GM23338 (cell line): ENCODE data around the gene PTPRN2. TPM values are rescaled to one million over a fixed set of nuclear protein-coding genes. Genes with fewer than 3 reads are reported as not detected.

Source experiments
- ATAC-seq: fragments of 200-7000 bp; cut with Tn5 transposase; 3 replicates; pipeline ENCODE4 v1.9.1; 2020
- DNase-seq: peaks from one replicate; pipeline ENCODE4 v3.0.0-alpha.2; 2015; ENCODE audit warnings: low spot score
- H2AFZ ChIP-seq: fragments of 200-600 bp; sonication (generic); 2 replicates; pipeline ENCODE4 v1.8.0; 2016; ENCODE audit warnings: antibody characterized with exemption, mild to moderate bottlenecking, moderate library complexity
- H3F3A ChIP-seq: fragments of 200-600 bp; sonication (generic); replicated peaks from 2 replicates; pipeline ENCODE4 v1.8.0; 2017; ENCODE audit warnings: antibody characterized with exemption, mixed run types, low read depth
- H3K27ac ChIP-seq: fragments of 200-600 bp; sonication (generic); 2 replicates; pipeline ENCODE4 v1.6.1; 2016; ENCODE audit warnings: low read depth
- H3K27me3 ChIP-seq: fragments of 200-600 bp; sonication (generic); 2 replicates; pipeline ENCODE4 v1.8.0; 2016; ENCODE audit warnings: mild to moderate bottlenecking, mixed run types, moderate library complexity; ENCODE audit not compliant: insufficient read depth
- H3K36me3 ChIP-seq: fragments of 200-600 bp; sonication (generic); 2 replicates; pipeline ENCODE4 v1.8.0; 2016; ENCODE audit warnings: mild to moderate bottlenecking; ENCODE audit not compliant: insufficient read depth
- H3K4me1 ChIP-seq: fragments of 200-600 bp; sonication (generic); 2 replicates; pipeline ENCODE4 v1.8.0; 2016; ENCODE audit warnings: mild to moderate bottlenecking, moderate library complexity; ENCODE audit not compliant: insufficient read depth
- H3K4me2 ChIP-seq: fragments of 200-600 bp; sonication (generic); 2 replicates; pipeline ENCODE4 v1.7.1; 2017; ENCODE audit warnings: mixed run types
- H3K4me3 ChIP-seq: fragments of 200-600 bp; sonication (generic); 2 replicates; pipeline ENCODE4 v1.6.1; 2016; ENCODE audit warnings: mixed run types
- H3K79me2 ChIP-seq: fragments of 200-600 bp; sonication (generic); replicated peaks from 2 replicates; pipeline ENCODE4 v1.8.0; 2017; ENCODE audit warnings: mild to moderate bottlenecking; ENCODE audit not compliant: insufficient read depth
- H3K9me2 ChIP-seq: fragments of 200-600 bp; sonication (generic); 2 replicates; pipeline ENCODE4 v1.8.0; 2017; ENCODE audit not compliant: insufficient read depth
- H4K20me1 ChIP-seq: fragments of 200-600 bp; sonication (generic); replicated peaks from 2 replicates; pipeline ENCODE4 v1.8.0; 2017; ENCODE audit warnings: mild to moderate bottlenecking; ENCODE audit not compliant: insufficient read depth
- H3K27ac Mint-ChIP-seq: 2 replicates; pipeline ENCODE4 v1.8.0; 2020; ENCODE audit warnings: inconsistent platforms, mild to moderate bottlenecking, moderate library complexity, mixed read lengths
- H3K27me3 Mint-ChIP-seq: 3 replicates; pipeline ENCODE4 v1.8.0; 2022; ENCODE audit warnings: low read depth, mild to moderate bottlenecking, moderate library complexity, mixed read lengths, inconsistent platforms; ENCODE audit not compliant: insufficient read depth, poor library complexity
- H3K36me3 Mint-ChIP-seq: 3 replicates; pipeline ENCODE4 v1.8.0; 2021; ENCODE audit warnings: low read depth, mild to moderate bottlenecking, inconsistent platforms, moderate library complexity, mixed read lengths
- H3K4me1 Mint-ChIP-seq: 3 replicates; pipeline ENCODE4 v1.8.0; 2020; ENCODE audit warnings: mild to moderate bottlenecking, inconsistent platforms, mixed read lengths
- H3K4me3 Mint-ChIP-seq: 3 replicates; pipeline ENCODE4 v1.8.0; 2021; ENCODE audit warnings: moderate library complexity, mild to moderate bottlenecking, inconsistent platforms, mixed read lengths
- H3K9me3 Mint-ChIP-seq: 3 replicates; pipeline ENCODE4 v1.8.0; 2020; ENCODE audit warnings: moderate library complexity, mild to moderate bottlenecking, inconsistent platforms, mixed read lengths
- CREB1 ChIP-seq: fragments of 250-450 bp; sonication (Bioruptor Pico); IDR thresholded peaks from 2 replicates; pipeline ENCODE4 v1.5.0; 2020; ENCODE audit warnings: low read depth, mild to moderate bottlenecking, moderate library complexity
- EZH2 ChIP-seq: fragments of 200-600 bp; sonication (generic); IDR thresholded peaks from one replicate; pipeline ENCODE4 v1.8.0; 2017; ENCODE audit warnings: antibody characterized with exemption, mild to moderate bottlenecking, low read depth; ENCODE audit not compliant: unreplicated experiment
- EZH2phosphoT487 ChIP-seq: fragments of 200-600 bp; sonication (generic); IDR thresholded peaks from one replicate; pipeline ENCODE4 v1.8.1; 2018; ENCODE audit warnings: antibody characterized with exemption; ENCODE audit not compliant: unreplicated experiment
- JUNB ChIP-seq: IDR thresholded peaks from one replicate; pipeline ENCODE4 v1.6.1; 2016; ENCODE audit warnings: antibody characterized with exemption; ENCODE audit not compliant: unreplicated experiment
- NANOG ChIP-seq: IDR thresholded peaks from 2 replicates; pipeline ENCODE4 v1.6.1; 2016; ENCODE audit warnings: antibody characterized with exemption, borderline replicate concordance
- POLR2AphosphoS5 ChIP-seq: IDR thresholded peaks from 2 replicates; pipeline ENCODE4 v1.6.1; 2016; ENCODE audit warnings: antibody characterized with exemption, low read depth
- STAT1 ChIP-seq: IDR thresholded peaks from one replicate; pipeline ENCODE4 v1.6.1; 2016; ENCODE audit warnings: antibody characterized with exemption; ENCODE audit not compliant: unreplicated experiment
- ZNF114 ChIP-seq: fragments of 250-450 bp; sonication (Bioruptor Pico); IDR thresholded peaks from 2 replicates; pipeline ENCODE4 v1.5.0; 2020; ENCODE audit warnings: mild to moderate bottlenecking, moderate library complexity
- ZNF331 ChIP-seq: fragments of 250-450 bp; sonication (Bioruptor Pico); IDR thresholded peaks from 2 replicates; pipeline ENCODE4 v1.5.0; 2020; ENCODE audit warnings: low read depth, mild to moderate bottlenecking, moderate library complexity
- polyA plus RNA-seq: library from polyadenylated mRNA; unstranded; fragments of >200 nt; fragmentation: Nextera tagmentation; extraction: Ambion mirVana; gene quantifications from 2 replicates; pipeline ENCODE4 v1.2.1, GENCODE V29; 2016
- total RNA-seq: library from RNA; depleted of rRNA; stranded (reverse); fragments of >200 nt; shearing (Covaris generic); gene quantifications from 2 replicates; pipeline ENCODE4 v1.2.3, GENCODE V29; 2014
- TF ChIP-seq, protein P1 (sequence below): fragments of 250-450 bp; sonication (Bioruptor Pico); IDR thresholded peaks from 2 replicates; pipeline ENCODE4 v1.5.0; 2020; ENCODE audit warnings: mild to moderate bottlenecking, moderate library complexity
- TF ChIP-seq, protein P2 (sequence below), 2 experiments: fragments of 200-600 bp in 1 of 2; sonication (generic) in 1 of 2; conservative IDR thresholded peaks; 2 replicates each; pipeline versions ENCODE4 v1.5.1 to v1.6.1; 2016 to 2017; ENCODE audit warnings: antibody characterized with exemption in 2 of 2, low read depth in 2 of 2, mild to moderate bottlenecking in 2 of 2, moderate library complexity in 1 of 2
- TF ChIP-seq, protein P3 (sequence below): IDR thresholded peaks from 2 replicates; pipeline ENCODE4 v1.6.1; 2016; ENCODE audit warnings: antibody characterized with exemption
- TF ChIP-seq, protein P4 (sequence below): IDR thresholded peaks from one replicate; pipeline ENCODE4 v1.6.1; 2018; ENCODE audit warnings: antibody characterized with exemption; ENCODE audit not compliant: unreplicated experiment

PTPRN2 gene
- total and polyA plus RNA-seq, 2 experiments from 2014 or later: 0.87 to 4.0 TPM

DNA sequence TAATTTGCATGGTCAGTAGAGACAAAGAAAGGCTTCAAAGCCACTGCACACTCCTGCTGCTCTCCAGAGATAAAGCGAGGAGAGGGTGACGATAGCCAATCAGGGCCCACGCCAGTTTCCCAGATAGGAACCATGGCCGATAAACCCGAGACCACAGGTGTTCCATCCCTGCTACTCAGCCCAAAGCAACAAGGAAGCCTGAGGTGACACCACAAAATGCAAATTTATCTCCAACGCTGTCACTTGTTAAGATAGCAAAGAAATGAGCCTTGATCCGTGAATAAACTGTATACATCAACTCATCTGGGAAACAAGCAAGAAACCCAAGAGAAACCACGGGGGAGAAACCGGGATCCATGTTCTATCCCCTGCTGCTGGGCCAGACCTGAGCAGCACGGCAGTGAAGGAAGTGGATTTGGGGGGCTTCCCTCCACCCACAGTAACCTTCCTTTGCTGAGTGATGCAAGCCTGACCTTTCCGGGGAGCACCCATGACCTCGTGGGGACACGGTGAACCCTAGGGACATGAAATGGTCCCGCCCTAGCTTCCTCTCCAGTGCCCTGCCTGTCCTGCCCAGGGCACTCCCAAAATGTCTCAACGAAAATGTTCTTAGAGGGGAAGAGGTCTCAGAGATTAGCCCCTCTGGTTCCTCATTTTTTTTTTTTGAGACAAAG is 164.6 kb downstream of the PTPRN2 start:
- ATAC-seq (no peak), DNase-seq (no peak)
- Mint-ChIP-seq H3K36me3 (peaks cover 30% of the 10 kb centered on the region; the same call in 2 of the 3 replicates), H3K9me3 (peaks cover 67% of the 10 kb centered on the region), H3K27ac (no peak overlapping the region), H3K27me3 (peaks cover 4% of the 10 kb centered on the region), H3K4me3 (no peak overlapping the region), H3K4me1 (no peaks in the 10 kb centered on the region; the same call in 2 of the 3 replicates)
- Histone ChIP-seq H3K27me3 (no peaks in the 10 kb centered on the region), H3K4me1 (no peaks in the 10 kb centered on the region), H2AFZ (no peak overlapping the region), H3K36me3 (no peaks in the 10 kb centered on the region), H3K9me2 (no peaks in the 10 kb centered on the region), H3F3A (no peaks in the 10 kb centered on the region), H4K20me1 (no peaks in the 10 kb centered on the region), H3K4me2 (no peak overlapping the region), H3K4me3 (no peak overlapping the region), H3K27ac (no peak overlapping the region), H3K79me2 (no peaks in the 10 kb centered on the region)
- TF ChIP-seq CREB1 (CRISPR knock-in tag) (no peak), JUNB (no peak), POLR2AphosphoS5 (no peak), EZH2phosphoT487 (no peak), NANOG (no peak), EZH2 (no peak), STAT1 (no peak), ZNF331 (no peak), ZNF114 (CRISPR knock-in tag) (no peak)
- TF ChIP-seq, protein P1, sequence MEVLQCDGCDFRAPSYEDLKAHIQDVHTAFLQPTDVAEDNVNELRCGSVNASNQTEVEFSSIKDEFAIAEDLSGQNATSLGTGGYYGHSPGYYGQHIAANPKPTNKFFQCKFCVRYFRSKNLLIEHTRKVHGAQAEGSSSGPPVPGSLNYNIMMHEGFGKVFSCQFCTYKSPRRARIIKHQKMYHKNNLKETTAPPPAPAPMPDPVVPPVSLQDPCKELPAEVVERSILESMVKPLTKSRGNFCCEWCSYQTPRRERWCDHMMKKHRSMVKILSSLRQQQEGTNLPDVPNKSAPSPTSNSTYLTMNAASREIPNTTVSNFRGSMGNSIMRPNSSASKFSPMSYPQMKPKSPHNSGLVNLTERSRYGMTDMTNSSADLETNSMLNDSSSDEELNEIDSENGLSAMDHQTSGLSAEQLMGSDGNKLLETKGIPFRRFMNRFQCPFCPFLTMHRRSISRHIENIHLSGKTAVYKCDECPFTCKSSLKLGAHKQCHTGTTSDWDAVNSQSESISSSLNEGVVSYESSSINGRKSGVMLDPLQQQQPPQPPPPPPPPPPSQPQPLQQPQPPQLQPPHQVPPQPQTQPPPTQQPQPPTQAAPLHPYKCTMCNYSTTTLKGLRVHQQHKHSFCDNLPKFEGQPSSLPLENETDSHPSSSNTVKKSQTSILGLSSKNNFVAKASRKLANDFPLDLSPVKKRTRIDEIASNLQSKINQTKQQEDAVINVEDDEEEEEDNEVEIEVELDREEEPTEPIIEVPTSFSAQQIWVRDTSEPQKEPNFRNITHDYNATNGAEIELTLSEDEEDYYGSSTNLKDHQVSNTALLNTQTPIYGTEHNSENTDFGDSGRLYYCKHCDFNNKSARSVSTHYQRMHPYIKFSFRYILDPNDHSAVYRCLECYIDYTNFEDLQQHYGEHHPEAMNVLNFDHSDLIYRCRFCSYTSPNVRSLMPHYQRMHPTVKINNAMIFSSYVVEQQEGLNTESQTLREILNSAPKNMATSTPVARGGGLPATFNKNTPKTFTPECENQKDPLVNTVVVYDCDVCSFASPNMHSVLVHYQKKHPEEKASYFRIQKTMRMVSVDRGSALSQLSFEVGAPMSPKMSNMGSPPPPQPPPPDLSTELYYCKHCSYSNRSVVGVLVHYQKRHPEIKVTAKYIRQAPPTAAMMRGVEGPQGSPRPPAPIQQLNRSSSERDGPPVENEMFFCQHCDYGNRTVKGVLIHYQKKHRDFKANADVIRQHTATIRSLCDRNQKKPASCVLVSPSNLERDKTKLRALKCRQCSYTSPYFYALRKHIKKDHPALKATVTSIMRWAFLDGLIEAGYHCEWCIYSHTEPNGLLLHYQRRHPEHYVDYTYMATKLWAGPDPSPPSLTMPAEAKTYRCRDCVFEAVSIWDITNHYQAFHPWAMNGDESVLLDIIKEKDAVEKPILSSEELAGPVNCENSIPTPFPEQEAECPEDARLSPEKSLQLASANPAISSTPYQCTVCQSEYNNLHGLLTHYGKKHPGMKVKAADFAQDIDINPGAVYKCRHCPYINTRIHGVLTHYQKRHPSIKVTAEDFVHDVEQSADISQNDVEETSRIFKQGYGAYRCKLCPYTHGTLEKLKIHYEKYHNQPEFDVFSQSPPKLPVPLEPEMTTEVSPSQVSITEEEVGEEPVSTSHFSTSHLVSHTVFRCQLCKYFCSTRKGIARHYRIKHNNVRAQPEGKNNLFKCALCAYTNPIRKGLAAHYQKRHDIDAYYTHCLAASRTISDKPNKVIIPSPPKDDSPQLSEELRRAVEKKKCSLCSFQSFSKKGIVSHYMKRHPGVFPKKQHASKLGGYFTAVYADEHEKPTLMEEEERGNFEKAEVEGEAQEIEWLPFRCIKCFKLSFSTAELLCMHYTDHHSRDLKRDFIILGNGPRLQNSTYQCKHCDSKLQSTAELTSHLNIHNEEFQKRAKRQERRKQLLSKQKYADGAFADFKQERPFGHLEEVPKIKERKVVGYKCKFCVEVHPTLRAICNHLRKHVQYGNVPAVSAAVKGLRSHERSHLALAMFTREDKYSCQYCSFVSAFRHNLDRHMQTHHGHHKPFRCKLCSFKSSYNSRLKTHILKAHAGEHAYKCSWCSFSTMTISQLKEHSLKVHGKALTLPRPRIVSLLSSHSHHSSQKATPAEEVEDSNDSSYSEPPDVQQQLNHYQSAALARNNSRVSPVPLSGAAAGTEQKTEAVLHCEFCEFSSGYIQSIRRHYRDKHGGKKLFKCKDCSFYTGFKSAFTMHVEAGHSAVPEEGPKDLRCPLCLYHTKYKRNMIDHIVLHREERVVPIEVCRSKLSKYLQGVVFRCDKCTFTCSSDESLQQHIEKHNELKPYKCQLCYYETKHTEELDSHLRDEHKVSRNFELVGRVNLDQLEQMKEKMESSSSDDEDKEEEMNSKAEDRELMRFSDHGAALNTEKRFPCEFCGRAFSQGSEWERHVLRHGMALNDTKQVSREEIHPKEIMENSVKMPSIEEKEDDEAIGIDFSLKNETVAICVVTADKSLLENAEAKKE: no peak
- TF ChIP-seq, protein P2, sequence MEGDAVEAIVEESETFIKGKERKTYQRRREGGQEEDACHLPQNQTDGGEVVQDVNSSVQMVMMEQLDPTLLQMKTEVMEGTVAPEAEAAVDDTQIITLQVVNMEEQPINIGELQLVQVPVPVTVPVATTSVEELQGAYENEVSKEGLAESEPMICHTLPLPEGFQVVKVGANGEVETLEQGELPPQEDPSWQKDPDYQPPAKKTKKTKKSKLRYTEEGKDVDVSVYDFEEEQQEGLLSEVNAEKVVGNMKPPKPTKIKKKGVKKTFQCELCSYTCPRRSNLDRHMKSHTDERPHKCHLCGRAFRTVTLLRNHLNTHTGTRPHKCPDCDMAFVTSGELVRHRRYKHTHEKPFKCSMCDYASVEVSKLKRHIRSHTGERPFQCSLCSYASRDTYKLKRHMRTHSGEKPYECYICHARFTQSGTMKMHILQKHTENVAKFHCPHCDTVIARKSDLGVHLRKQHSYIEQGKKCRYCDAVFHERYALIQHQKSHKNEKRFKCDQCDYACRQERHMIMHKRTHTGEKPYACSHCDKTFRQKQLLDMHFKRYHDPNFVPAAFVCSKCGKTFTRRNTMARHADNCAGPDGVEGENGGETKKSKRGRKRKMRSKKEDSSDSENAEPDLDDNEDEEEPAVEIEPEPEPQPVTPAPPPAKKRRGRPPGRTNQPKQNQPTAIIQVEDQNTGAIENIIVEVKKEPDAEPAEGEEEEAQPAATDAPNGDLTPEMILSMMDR (conservative IDR thresholded peaks at IDR 0.05; ENCODE audit: low read depth in 2 of 2): no peak
- TF ChIP-seq, protein P3, sequence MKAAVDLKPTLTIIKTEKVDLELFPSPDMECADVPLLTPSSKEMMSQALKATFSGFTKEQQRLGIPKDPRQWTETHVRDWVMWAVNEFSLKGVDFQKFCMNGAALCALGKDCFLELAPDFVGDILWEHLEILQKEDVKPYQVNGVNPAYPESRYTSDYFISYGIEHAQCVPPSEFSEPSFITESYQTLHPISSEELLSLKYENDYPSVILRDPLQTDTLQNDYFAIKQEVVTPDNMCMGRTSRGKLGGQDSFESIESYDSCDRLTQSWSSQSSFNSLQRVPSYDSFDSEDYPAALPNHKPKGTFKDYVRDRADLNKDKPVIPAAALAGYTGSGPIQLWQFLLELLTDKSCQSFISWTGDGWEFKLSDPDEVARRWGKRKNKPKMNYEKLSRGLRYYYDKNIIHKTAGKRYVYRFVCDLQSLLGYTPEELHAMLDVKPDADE: no peak
- TF ChIP-seq, protein P4, sequence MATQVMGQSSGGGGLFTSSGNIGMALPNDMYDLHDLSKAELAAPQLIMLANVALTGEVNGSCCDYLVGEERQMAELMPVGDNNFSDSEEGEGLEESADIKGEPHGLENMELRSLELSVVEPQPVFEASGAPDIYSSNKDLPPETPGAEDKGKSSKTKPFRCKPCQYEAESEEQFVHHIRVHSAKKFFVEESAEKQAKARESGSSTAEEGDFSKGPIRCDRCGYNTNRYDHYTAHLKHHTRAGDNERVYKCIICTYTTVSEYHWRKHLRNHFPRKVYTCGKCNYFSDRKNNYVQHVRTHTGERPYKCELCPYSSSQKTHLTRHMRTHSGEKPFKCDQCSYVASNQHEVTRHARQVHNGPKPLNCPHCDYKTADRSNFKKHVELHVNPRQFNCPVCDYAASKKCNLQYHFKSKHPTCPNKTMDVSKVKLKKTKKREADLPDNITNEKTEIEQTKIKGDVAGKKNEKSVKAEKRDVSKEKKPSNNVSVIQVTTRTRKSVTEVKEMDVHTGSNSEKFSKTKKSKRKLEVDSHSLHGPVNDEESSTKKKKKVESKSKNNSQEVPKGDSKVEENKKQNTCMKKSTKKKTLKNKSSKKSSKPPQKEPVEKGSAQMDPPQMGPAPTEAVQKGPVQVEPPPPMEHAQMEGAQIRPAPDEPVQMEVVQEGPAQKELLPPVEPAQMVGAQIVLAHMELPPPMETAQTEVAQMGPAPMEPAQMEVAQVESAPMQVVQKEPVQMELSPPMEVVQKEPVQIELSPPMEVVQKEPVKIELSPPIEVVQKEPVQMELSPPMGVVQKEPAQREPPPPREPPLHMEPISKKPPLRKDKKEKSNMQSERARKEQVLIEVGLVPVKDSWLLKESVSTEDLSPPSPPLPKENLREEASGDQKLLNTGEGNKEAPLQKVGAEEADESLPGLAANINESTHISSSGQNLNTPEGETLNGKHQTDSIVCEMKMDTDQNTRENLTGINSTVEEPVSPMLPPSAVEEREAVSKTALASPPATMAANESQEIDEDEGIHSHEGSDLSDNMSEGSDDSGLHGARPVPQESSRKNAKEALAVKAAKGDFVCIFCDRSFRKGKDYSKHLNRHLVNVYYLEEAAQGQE: no peak
